ENCODE results near the gene BARX1. TPM values are rescaled to one million over a fixed set of nuclear protein-coding genes. Genes with fewer than 3 reads are reported as not detected.

The BARX1 gene
- total and polyA plus RNA-seq, 9 of the 15 experiments (the other 6 are each of a cell fraction or from before 2014, with no cell fraction given) = 0.11 to 0.14 TPM; not detected in 7

GRCh38 chr9:93962561-93963440 is 7.6 kb upstream of the BARX1 start (continued):
- TF ChIP-seq PBX2 (CRISPR knock-in tag; IDR thresholded peaks at IDR 0.05; ENCODE audit: low read depth) = no peak
- TF ChIP-seq PBX2 (tag; conservative IDR thresholded peaks at IDR 0.05; ENCODE audit: low read depth) = 0 out of 2 replicates have a peak, but pooled peaks have one; percentile 45
- no peak for TF ChIP-seq HMGN3 (IDR thresholded peaks at IDR 0.05; ENCODE audit: borderline replicate concordance, extremely low read depth, insufficient read length, low read depth, low read length)
- TF ChIP-seq ZBED1 (IDR thresholded peaks at IDR 0.05) = no peak
- no peak for TF ChIP-seq ZNF511 (CRISPR knock-in tag; IDR thresholded peaks at IDR 0.05)
- TF ChIP-seq ZNF197 (CRISPR knock-in tag; IDR thresholded peaks at IDR 0.05; ENCODE audit: low read depth) = no peak
- TF ChIP-seq GMEB1 (CRISPR knock-in tag; IDR thresholded peaks at IDR 0.05) = no peak
- TF ChIP-seq NEUROD1 (IDR thresholded peaks at IDR 0.05; ENCODE audit: borderline replicate concordance, low read depth, low read length, partially characterized antibody) = no peak
- 0 out of 2 replicates have a peak, but pooled peaks have one; percentile 31 for TF ChIP-seq ZNF384 (IDR thresholded peaks at IDR 0.05; ENCODE audit: low read depth, low read length)
- no peak for TF ChIP-seq TBL1XR1 (IDR thresholded peaks at IDR 0.05; ENCODE audit: low read length in 2 of 2)
- peak; percentile 53; the same call in 1 of the 2 replicates for TF ChIP-seq FOSL1 (tag; conservative IDR thresholded peaks at IDR 0.05)
- no peak for TF ChIP-seq CCAR2 (IDR thresholded peaks at IDR 0.05; ENCODE audit: low read depth, low read length)
- TF ChIP-seq POU5F1 (IDR thresholded peaks at IDR 0.05; ENCODE audit: borderline replicate concordance, low read depth, low read length, partially characterized antibody) = no peak
- no peak for TF ChIP-seq MYBL2 (IDR thresholded peaks at IDR 0.05; ENCODE audit: low read depth)
- TF ChIP-seq MYBL2 (CRISPR knock-in tag; IDR thresholded peaks at IDR 0.05; ENCODE audit: borderline replicate concordance) = no peak
- no peak for TF ChIP-seq NCOA4 (IDR thresholded peaks at IDR 0.05; ENCODE audit: partially characterized antibody)
- no peak for TF ChIP-seq ZNF780A (CRISPR knock-in tag; IDR thresholded peaks at IDR 0.05)
- no peak for TF ChIP-seq IRF1 (CRISPR knock-in tag; IDR thresholded peaks at IDR 0.05; ENCODE audit: borderline replicate concordance)
- peak; percentile 29 to 69; a peak in 1 of 4 replicates for TF ChIP-seq FOXK2 (conservative IDR thresholded peaks at IDR 0.05 in 1 of 2, IDR thresholded peaks at IDR 0.05 in 1 of 2; ENCODE audit: low read depth in 2 of 2)
